Upper lobe of right lung (tissue), 1 donor: ENCODE data around the gene PRDM16. TPM values are rescaled to one million over a fixed set of nuclear protein-coding genes. Genes with fewer than 3 reads are reported as not detected.

Experiments used
- ATAC-seq: fragments of 200-7000 bp; cut with Tn5 transposase; one replicate; pipeline ENCODE4 v1.9.1; 2020; ENCODE audit warnings: mild to moderate bottlenecking, moderate library complexity
- DNase-seq: peaks from one replicate; pipeline ENCODE4 v3.0.0-alpha.2; 2020
- H3K27ac ChIP-seq: fragments of 200-600 bp; one replicate; pipeline ENCODE4 v1.8.0; 2022
- H3K27me3 ChIP-seq: fragments of 200-600 bp; one replicate; pipeline ENCODE4 v1.8.0; 2022; ENCODE audit warnings: mild to moderate bottlenecking
- H3K36me3 ChIP-seq: fragments of 200-600 bp; one replicate; pipeline ENCODE4 v1.8.0; 2022
- H3K4me1 ChIP-seq: fragments of 200-600 bp; one replicate; pipeline ENCODE4 v1.8.0; 2022
- H3K4me3 ChIP-seq: fragments of 200-600 bp; one replicate; pipeline ENCODE4 v1.8.0; 2022; ENCODE audit warnings: mild to moderate bottlenecking
- H3K9me3 ChIP-seq: fragments of 200-600 bp; one replicate; pipeline ENCODE4 v1.8.0; 2022
- intact Hi-C: fragments of 100-400 bp; cut with DNase I; formaldehyde crosslinking; loops from one replicate; pipeline ENCODE4 v1.11.0; 2022
- total RNA-seq: library from RNA; stranded (reverse); fragmentation: NEBNext Ultra II Directional; extraction: Animal tissue kit (Norgen Biotek cat#: 25700); gene quantifications from one replicate; pipeline ENCODE4 v1.2.1, GENCODE V29; 2021
- TF ChIP-seq, protein P1 (sequence below): fragments of 200-600 bp; IDR thresholded peaks from one replicate; pipeline ENCODE4 v1.8.0; 2022; ENCODE audit warnings: antibody characterized with exemption
- donor health status: DM: no; HTN: yes; CAD: no; lungs with severe emphysema.

Gene PRDM16
- total RNA-seq, 1 donor from 2014 or later = 21.0 TPM

DNA sequence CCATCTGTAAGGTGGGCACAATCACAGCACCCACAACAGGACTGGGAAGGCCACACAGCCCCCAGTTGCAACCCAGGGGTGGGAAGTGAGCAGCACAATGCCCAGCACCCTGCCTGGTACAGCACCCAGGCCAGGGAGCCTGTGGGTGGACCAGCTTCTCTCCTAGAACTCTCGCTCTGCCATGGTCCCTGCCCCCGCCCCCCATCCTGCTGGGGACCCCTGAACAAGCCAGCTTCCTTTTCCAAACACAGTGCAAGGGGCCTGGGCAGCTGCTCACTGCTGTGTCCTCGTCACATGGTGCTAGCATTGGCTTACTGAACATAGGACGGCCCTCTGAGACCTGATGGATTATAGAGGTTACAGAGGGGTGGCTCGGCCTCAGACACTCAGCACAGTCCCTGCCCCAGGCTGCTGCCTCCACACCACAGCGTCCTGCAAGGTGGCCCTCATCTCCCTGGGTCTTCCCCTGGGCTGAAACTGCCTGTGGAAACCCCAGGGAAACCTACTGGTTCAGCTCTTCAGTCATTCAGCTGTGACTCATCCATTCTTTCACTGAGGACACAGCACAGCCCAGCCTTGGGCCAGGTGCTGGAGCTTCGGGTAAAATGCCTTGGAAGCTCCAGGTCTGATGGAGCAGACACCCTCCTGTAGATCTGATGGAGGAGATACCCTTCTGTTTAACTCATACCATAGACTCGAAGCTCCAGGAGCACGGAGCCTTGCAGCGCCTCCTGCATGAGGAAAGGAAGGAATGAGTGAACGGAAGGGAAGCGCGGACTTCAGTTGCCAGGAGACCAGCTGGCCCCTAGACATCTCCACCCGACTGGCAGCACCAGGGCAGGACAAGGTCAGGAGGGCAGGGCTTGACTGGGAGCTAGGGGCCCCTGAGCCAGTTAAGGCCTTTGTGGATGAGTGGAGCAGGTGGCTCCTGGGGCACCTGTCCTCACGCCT, 8.1 kb upstream of the PRDM16 start:
- H3K27ac ChIP-seq = no peak overlapping the region
- ATAC-seq (no peak), DNase-seq (peak; percentile 54)
- intact Hi-C loops = no loop called here
- TF ChIP-seq, protein P1, sequence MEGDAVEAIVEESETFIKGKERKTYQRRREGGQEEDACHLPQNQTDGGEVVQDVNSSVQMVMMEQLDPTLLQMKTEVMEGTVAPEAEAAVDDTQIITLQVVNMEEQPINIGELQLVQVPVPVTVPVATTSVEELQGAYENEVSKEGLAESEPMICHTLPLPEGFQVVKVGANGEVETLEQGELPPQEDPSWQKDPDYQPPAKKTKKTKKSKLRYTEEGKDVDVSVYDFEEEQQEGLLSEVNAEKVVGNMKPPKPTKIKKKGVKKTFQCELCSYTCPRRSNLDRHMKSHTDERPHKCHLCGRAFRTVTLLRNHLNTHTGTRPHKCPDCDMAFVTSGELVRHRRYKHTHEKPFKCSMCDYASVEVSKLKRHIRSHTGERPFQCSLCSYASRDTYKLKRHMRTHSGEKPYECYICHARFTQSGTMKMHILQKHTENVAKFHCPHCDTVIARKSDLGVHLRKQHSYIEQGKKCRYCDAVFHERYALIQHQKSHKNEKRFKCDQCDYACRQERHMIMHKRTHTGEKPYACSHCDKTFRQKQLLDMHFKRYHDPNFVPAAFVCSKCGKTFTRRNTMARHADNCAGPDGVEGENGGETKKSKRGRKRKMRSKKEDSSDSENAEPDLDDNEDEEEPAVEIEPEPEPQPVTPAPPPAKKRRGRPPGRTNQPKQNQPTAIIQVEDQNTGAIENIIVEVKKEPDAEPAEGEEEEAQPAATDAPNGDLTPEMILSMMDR = no peak
- no peaks in the 10 kb centered on the region for H3K36me3 ChIP-seq
- H3K4me1 ChIP-seq = no peaks in the 10 kb centered on the region
- H3K4me3 ChIP-seq = no peak overlapping the region
- peaks cover 39% of the 10 kb centered on the region for H3K27me3 ChIP-seq
- no peaks in the 10 kb centered on the region for H3K9me3 ChIP-seq

GRCh38 chr1:3061566-3061965, 7.4 kb upstream of the PRDM16 start:
- DNase-seq = peak; percentile 60
- TF ChIP-seq, protein P1 = no peak
- no peak overlapping the region for H3K4me3 ChIP-seq
- H3K36me3 ChIP-seq = no peaks in the 10 kb centered on the region
- H3K4me1 ChIP-seq = no peaks in the 10 kb centered on the region
- no peak overlapping the region for H3K27ac ChIP-seq
- intact Hi-C loops = no loop called here
- H3K9me3 ChIP-seq = no peaks in the 10 kb centered on the region
- no peak for ATAC-seq
- H3K27me3 ChIP-seq = peaks cover 46% of the 10 kb centered on the region

DNA sequence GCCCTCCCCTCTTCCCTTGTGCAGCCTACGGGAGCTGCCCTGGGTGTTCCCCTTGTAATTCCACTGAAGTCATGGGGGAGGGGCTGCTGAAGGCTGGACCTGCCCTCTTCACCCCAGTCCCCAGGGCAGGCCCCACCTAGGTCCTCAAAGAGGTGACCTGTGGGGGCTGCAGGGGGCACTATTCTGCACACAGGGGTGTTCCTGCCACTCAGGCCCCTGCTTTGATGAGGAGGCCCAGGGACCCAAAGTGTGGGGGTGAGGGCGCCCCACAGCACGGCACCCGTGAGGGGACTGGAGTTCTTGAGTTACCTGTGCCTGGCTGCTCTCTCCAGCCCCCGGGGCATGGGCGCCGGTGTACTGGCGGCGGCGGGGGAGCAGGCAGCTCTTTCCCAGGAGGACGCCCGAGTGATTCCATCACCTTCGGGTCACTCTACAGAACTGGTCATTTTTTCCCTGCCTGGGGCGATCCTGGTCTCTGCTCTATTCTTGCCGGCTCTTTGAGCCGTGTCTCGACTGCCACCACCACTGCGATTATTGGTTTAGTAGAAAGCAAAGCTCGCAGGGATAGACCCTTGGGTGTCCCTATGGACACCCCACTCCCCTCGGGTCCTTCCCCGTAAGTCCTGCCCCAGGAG, 6.9 kb upstream of the PRDM16 start:
- DNase-seq (peak; percentile 44), ATAC-seq (no peak)
- Histone ChIP-seq H3K27me3 (peaks cover 51% of the 10 kb centered on the region), H3K4me3 (no peak overlapping the region), H3K4me1 (no peaks in the 10 kb centered on the region), H3K9me3 (no peaks in the 10 kb centered on the region), H3K36me3 (no peaks in the 10 kb centered on the region), H3K27ac (no peak overlapping the region)
- TF ChIP-seq, protein P1 = no peak
- intact Hi-C loops = no loop called here

GRCh38 chr1:3062616-3063378, 6.2 kb upstream of the PRDM16 start:
- DNase-seq = peak; percentile 59
- no peak for ATAC-seq
- no peaks in the 10 kb centered on the region for H3K9me3 ChIP-seq
- no peaks in the 10 kb centered on the region for H3K4me1 ChIP-seq
- no peaks in the 10 kb centered on the region for H3K36me3 ChIP-seq
- H3K4me3 ChIP-seq = no peak overlapping the region
- peaks cover 58% of the 10 kb centered on the region for H3K27me3 ChIP-seq
- TF ChIP-seq, protein P1 = no peak
- no peak overlapping the region for H3K27ac ChIP-seq
- intact Hi-C loops = no loop called here

- Histone ChIP-seq H3K4me3 (no peak overlapping the region), H3K4me1 (no peaks in the 10 kb centered on the region), H3K27ac (no peak overlapping the region), H3K9me3 (no peaks in the 10 kb centered on the region), H3K36me3 (no peaks in the 10 kb centered on the region), H3K27me3 (peaks cover 67% of the 10 kb centered on the region)
- DNase-seq = peak; percentile 53
- TF ChIP-seq, protein P1 = no peak
- no peak for ATAC-seq
- intact Hi-C loops = no loop called here
Observed at GRCh38 chr1:3063379-3064295, 5.4 kb upstream of the PRDM16 start.
